H1 (cell line): ENCODE measurements around the gene HEPHL1. TPM values are rescaled to one million over a fixed set of nuclear protein-coding genes. Genes with fewer than 3 reads are reported as not detected.

Experiments used
- CTCF ChIA-PET: fragments of 300-600 bp; sonication (Branson Sonifier 250); formaldehyde crosslinking; loops from one replicate; lab custom pipeline; 2021; ENCODE audit not compliant: partially characterized antibody; lab: Charles Lee
- POLR2A ChIA-PET: fragments of 300-600 bp; sonication (Branson Sonifier 250); formaldehyde crosslinking; loops from one replicate; lab custom pipeline; 2021; ENCODE audit warnings: inconsistent platforms; ENCODE audit not compliant: partially characterized antibody; lab: Charles Lee
- DNase-seq, 2 experiments: peaks; one replicate each; pipeline versions ENCODE4 v3.0.0 to v3.0.0-alpha.2; 2010 to 2022; ENCODE audit warnings: low spot score in 2 of 2, low read depth in 1 of 2, mixed read lengths in 1 of 2
- FAIRE-seq: peaks from 2 replicates; lab custom pipeline; 2011; peaks lifted over from hg19 to GRCh38; lab: Jason Lieb, UNC
- H2AFZ ChIP-seq: 2 replicates; pipeline ENCODE4 v1.8.1; 2012; ENCODE audit warnings: low read length, inconsistent platforms
- H2AK5ac ChIP-seq: 2 replicates; pipeline ENCODE4 v1.6.1; 2013; ENCODE audit warnings: low read depth, low read length
- H2BK120ac ChIP-seq: replicated peaks from 2 replicates; pipeline ENCODE3; 2013; ENCODE audit warnings: low read depth, low read length, inconsistent platforms
- H2BK12ac ChIP-seq: 2 replicates; pipeline ENCODE4 v1.6.1; 2013; ENCODE audit warnings: low read depth, low read length
- H2BK15ac ChIP-seq: 2 replicates; pipeline ENCODE4 v1.6.1; 2013; ENCODE audit warnings: low read length
- H2BK20ac ChIP-seq: 2 replicates; pipeline ENCODE4 v1.6.1; 2013; ENCODE audit warnings: low read length
- H2BK5ac ChIP-seq: 2 replicates; pipeline ENCODE4 v1.6.1; 2013; ENCODE audit warnings: low read depth, low read length
- H3K14ac ChIP-seq: 2 replicates; pipeline ENCODE4 v1.6.1; 2013; ENCODE audit warnings: inconsistent platforms; ENCODE audit not compliant: insufficient read length
- H3K18ac ChIP-seq: 2 replicates; pipeline ENCODE4 v1.6.1; 2013; ENCODE audit warnings: low read length; ENCODE audit errors: extremely low read depth
- H3K23ac ChIP-seq: 2 replicates; pipeline ENCODE4 v1.6.1; 2013; ENCODE audit warnings: inconsistent platforms; ENCODE audit not compliant: insufficient read length
- H3K23me2 ChIP-seq: 2 replicates; pipeline ENCODE4 v1.6.1; 2013; ENCODE audit warnings: low read depth, low read length
- H3K27ac ChIP-seq: 2 replicates; pipeline ENCODE4 v1.6.1; 2011; ENCODE audit warnings: low read depth, low read length, inconsistent platforms
- H3K27me3 ChIP-seq, 4 experiments: replicated peaks in 1 of 4; 1 replicate in 1 of 4; 2 replicates in 3 of 4; pipeline versions ENCODE4 v1.6.1 to v1.8.1; 2011 to 2013; ENCODE audit warnings: low read length in 3 of 4, mild to moderate bottlenecking in 3 of 4, inconsistent platforms in 2 of 4, mixed read lengths in 2 of 4, moderate library complexity in 1 of 4; ENCODE audit not compliant: control insufficient read depth in 3 of 4, insufficient read depth in 3 of 4; ENCODE audit errors: extremely low read depth in 1 of 4
- H3K36me3 ChIP-seq, 4 experiments: 2 replicates each; pipeline versions ENCODE4 v1.6.1 to v1.8.1; 2011 to 2013; ENCODE audit warnings: mild to moderate bottlenecking in 4 of 4, low read length in 3 of 4, moderate library complexity in 2 of 4, control low read depth in 1 of 4, inconsistent platforms in 1 of 4; ENCODE audit not compliant: insufficient read depth in 4 of 4, control insufficient read depth in 2 of 4
- H3K4ac ChIP-seq: replicated peaks from 2 replicates; pipeline ENCODE3; 2013; ENCODE audit warnings: low read length, low read depth, mixed read lengths, inconsistent platforms; ENCODE audit not compliant: insufficient read length
- H3K4me1 ChIP-seq, 4 experiments: replicated peaks in 1 of 4; 1 replicate in 1 of 4; 2 replicates in 3 of 4; pipeline versions ENCODE4 v1.6.1 to v1.8.1; 2011 to 2013; ENCODE audit warnings: low read length in 3 of 4, inconsistent platforms in 2 of 4, mixed read lengths in 1 of 4; ENCODE audit not compliant: insufficient read depth in 4 of 4, control insufficient read depth in 3 of 4
- H3K4me2 ChIP-seq, 2 experiments: 2 replicates each; pipeline versions ENCODE4 v1.6.1 to v1.8.1; 2011 to 2013; ENCODE audit warnings: low read depth in 2 of 2, low read length in 2 of 2, control low read depth in 1 of 2, inconsistent platforms in 1 of 2, mild to moderate bottlenecking in 1 of 2; ENCODE audit not compliant: insufficient read depth in 1 of 2
- H3K4me3 ChIP-seq, 4 experiments: fragments of 200-600, 300-600 bp in 1 of 4; sonication (generic), shearing (Covaris generic), sonication (Bioruptor Twin) in 1 of 4; 2 replicates each; pipeline versions ENCODE4 v1.5.1 to v1.8.1; 2011 to 2016; ENCODE audit warnings: low read length in 4 of 4, low read depth in 3 of 4, control low read depth in 2 of 4, inconsistent platforms in 2 of 4, mild to moderate bottlenecking in 2 of 4, mixed read lengths in 1 of 4, moderate library complexity in 1 of 4; ENCODE audit not compliant: insufficient read depth in 2 of 4; ENCODE audit errors: extremely low read depth in 1 of 4
- H3K56ac ChIP-seq: replicated peaks from 2 replicates; pipeline ENCODE3; 2013; ENCODE audit warnings: low read depth, mild to moderate bottlenecking, mixed read lengths, low read length, inconsistent platforms; ENCODE audit not compliant: insufficient read length
- H3K79me1 ChIP-seq: 2 replicates; pipeline ENCODE4 v1.6.1; 2013; ENCODE audit warnings: low read depth, low read length, control low read depth
- H3K79me2 ChIP-seq, 2 experiments: 2 replicates each; pipeline versions ENCODE4 v1.6.1 to v1.8.1; 2012 to 2013; ENCODE audit warnings: low read length in 2 of 2, mild to moderate bottlenecking in 2 of 2, inconsistent platforms in 1 of 2; ENCODE audit not compliant: insufficient read depth in 2 of 2, control insufficient read depth in 1 of 2
- H3K9ac ChIP-seq, 4 experiments: replicated peaks in 1 of 4; 1 replicate in 1 of 4; 2 replicates in 3 of 4; pipeline versions ENCODE4 v1.6.1 to v1.8.1; 2011 to 2013; ENCODE audit warnings: low read depth in 3 of 4, low read length in 3 of 4, control low read depth in 2 of 4, mild to moderate bottlenecking in 2 of 4, moderate library complexity in 2 of 4, inconsistent platforms in 1 of 4; ENCODE audit errors: extremely low read depth in 1 of 4
- H3K9me3 ChIP-seq, 2 experiments: 2 replicates each; pipeline versions ENCODE4 v1.6.1 to v1.8.1; 2012 to 2013; ENCODE audit warnings: mild to moderate bottlenecking in 2 of 2, moderate library complexity in 2 of 2, control low read depth in 1 of 2, inconsistent platforms in 1 of 2, low read depth in 1 of 2, low read length in 1 of 2, mixed read lengths in 1 of 2; ENCODE audit not compliant: insufficient read depth in 2 of 2
- H4K20me1 ChIP-seq, 2 experiments: replicated peaks in 1 of 2; 2 replicates each; pipeline versions ENCODE3 to v1.8.1; 2011 to 2013; ENCODE audit warnings: inconsistent platforms in 2 of 2, low read length in 2 of 2, mild to moderate bottlenecking in 1 of 2; ENCODE audit not compliant: insufficient read depth in 2 of 2, control insufficient read depth in 1 of 2
- H4K5ac ChIP-seq: 2 replicates; pipeline ENCODE4 v1.6.1; 2013; ENCODE audit warnings: low read length, low read depth, mixed read lengths, inconsistent platforms; ENCODE audit not compliant: insufficient read length
- H4K8ac ChIP-seq: 2 replicates; pipeline ENCODE4 v1.8.0; 2013; ENCODE audit warnings: mild to moderate bottlenecking, moderate library complexity, low read length, inconsistent platforms; ENCODE audit not compliant: insufficient read depth; ENCODE audit errors: extremely low read depth
- H4K91ac ChIP-seq: replicated peaks from 2 replicates; pipeline ENCODE3; 2013; ENCODE audit warnings: low read length, mixed read lengths, inconsistent platforms; ENCODE audit not compliant: insufficient read length
- BRCA1 ChIP-seq: IDR thresholded peaks from 2 replicates; pipeline ENCODE4 v1.6.1; 2012; ENCODE audit warnings: low read depth, low read length, improper control_type of control experiment
- HDAC2 ChIP-seq, 2 experiments: fragments of 300-600 bp in 1 of 2; sonication (generic) in 1 of 2; IDR thresholded peaks; 2 replicates each; pipeline ENCODE4 v1.6.1; 2011 to 2012; ENCODE audit warnings: low read depth in 2 of 2, low read length in 2 of 2, mild to moderate bottlenecking in 2 of 2, moderate library complexity in 2 of 2, borderline replicate concordance in 1 of 2, inconsistent platforms in 1 of 2
- KDM1A ChIP-seq: fragments of 200-600, 300-600 bp; sonication (generic); IDR thresholded peaks from 2 replicates; pipeline ENCODE4 v1.7.1; 2016; ENCODE audit warnings: mild to moderate bottlenecking, low read length, borderline replicate concordance
- NANOG ChIP-seq: IDR thresholded peaks from 2 replicates; pipeline ENCODE4 v1.6.1; 2011; ENCODE audit warnings: low read length, low read depth, mild to moderate bottlenecking, inconsistent platforms; ENCODE audit not compliant: insufficient read depth, poor library complexity, severe bottlenecking
- SIRT6 ChIP-seq: IDR thresholded peaks from one replicate; pipeline ENCODE4 v1.7.1; 2012; ENCODE audit warnings: low read length, inconsistent platforms
- SRF ChIP-seq: IDR thresholded peaks from 2 replicates; pipeline ENCODE4 v1.6.1; 2011; ENCODE audit warnings: mild to moderate bottlenecking, low read depth, low read length, moderate library complexity
- TAF7 ChIP-seq: optimal IDR thresholded peaks from 2 replicates; pipeline ENCODE3; 2011; ENCODE audit warnings: low read depth, mild to moderate bottlenecking, inconsistent platforms, low read length, moderate library complexity, borderline replicate concordance
- ZNF274 ChIP-seq: IDR thresholded peaks from 2 replicates; pipeline ENCODE4 v1.7.0; 2012; ENCODE audit warnings: low read length, borderline replicate concordance; ENCODE audit errors: extremely low read depth
- whole genome bisulfite sequencing, 2 experiments: shearing (Covaris generic) in 1 of 2; methylation state at CpG; one replicate each; pipeline versions ENCODE4 v1.1.6 to v1.1.7; 2013 to 2015; ENCODE audit warnings: low lambda C conversion rate in 2 of 2, mixed read lengths in 2 of 2, inconsistent platforms in 1 of 2, low coverage in 1 of 2, missing lambda C conversion rate in 1 of 2; ENCODE audit not compliant: insufficient replicate concordance in 2 of 2, insufficient coverage in 1 of 2, insufficient read length in 1 of 2; ENCODE audit errors: extremely low coverage in 1 of 2, missing lambda C conversion rate in 1 of 2; 5-methylcytosine and 5-hydroxymethylcytosine counted together
- polyA plus RNA-seq, 7 experiments: library from polyadenylated mRNA; depleted of rRNA in 3 of 7; stranded (reverse) in 5 of 7; unstranded in 2 of 7; fragments of >200 nt in 5 of 7; fragments of 200-250 nt in 2 of 7; gene quantifications; 1 replicate in 5 of 7; 2 replicates in 1 of 7; 4 replicates in 1 of 7; pipeline versions ENCODE4 v1.2.1 to v1.2.3, GENCODE V29; 2011 to 2013; ENCODE audit warnings: missing spikeins in 2 of 7, mixed read lengths in 2 of 7
- total RNA-seq: library from RNA; stranded (reverse); fragmentation: NEBNext Ultra II Directional; extraction: Animal tissue kit (Norgen Biotek cat#: 25700); gene quantifications from 2 replicates; pipeline ENCODE4 v1.2.1, GENCODE V29; 2021

HEPHL1 gene
- total and polyA plus RNA-seq, 2 of the 8 experiments (the other 6 are each of a cell fraction or from before 2014, with no cell fraction given): 0.09 to 0.11 TPM

GRCh38 chr11:94128746-94129511, 107.8 kb downstream of the HEPHL1 start, which contains the start of gene PANX1:
Gene PANX1, plus strand, starts transcription at chr11:94128841. Its CDS starts 472 bp downstream, at chr11:94129313.
- H2AFZ ChIP-seq: no peak within 1 kb of the TSS
- peak in 1 of 2 experiments; percentile 85 for DNase-seq
- no peak within 1 kb of the TSS for H2BK20ac ChIP-seq
- peaks cover 23 to 34% of the 10 kb centered on the region in 2 experiments for H4K20me1 ChIP-seq
- peak within 1 kb of the TSS; percentile 41 to 95 (median 87) for H3K9ac ChIP-seq
- peak within 1 kb of the TSS; percentile 96 for H2BK5ac ChIP-seq
- peak within 1 kb of the TSS; percentile 29; the same call in 1 of the 2 replicates for H2AK5ac ChIP-seq
- peak within 1 kb of the TSS; percentile 86 for H3K56ac ChIP-seq
- H3K4me3 ChIP-seq: peak within 1 kb of the TSS; percentile 77 to 96 (median 86)
- ChIA-PET POLR2A (interaction anchor here (0.6 to 2.8 kb wide), 27 partner anchors 9 to 387 kb away, joined by 3 to 32 read pairs (median 4); partner anchors contain the start of genes C11orf54, HEPHL1 and TAF1D), CTCF (interaction anchor here (0.6 to 2.9 kb wide), 10 partner anchors 9 to 339 kb away, joined by 3 to 12 read pairs (median 4); no protein-coding TSS in a partner anchor)
- H3K14ac ChIP-seq: no peak within 1 kb of the TSS
- peak within 1 kb of the TSS; percentile 96 to 97 for H3K4me2 ChIP-seq
- peaks cover 20% of the 10 kb centered on the region for H3K79me1 ChIP-seq
- H3K23ac ChIP-seq: no peak within 1 kb of the TSS
- peak within 1 kb of the TSS; percentile 61 for H3K4ac ChIP-seq
- H3K27me3 ChIP-seq: no peaks in the 10 kb centered on the region
- H2BK120ac ChIP-seq: peak within 1 kb of the TSS; percentile 80
- H2BK15ac ChIP-seq: peak within 1 kb of the TSS; percentile 88; the same call in 1 of the 2 replicates
- H4K5ac ChIP-seq: peak within 1 kb of the TSS; percentile 97
- H3K79me2 ChIP-seq: peaks cover 38 to 73% of the 10 kb centered on the region in 2 experiments
- H3K27ac ChIP-seq: peak within 1 kb of the TSS; percentile 90
- peaks cover 17% of the 10 kb centered on the region for H3K23me2 ChIP-seq
- H3K36me3 ChIP-seq: 0 out of 8 replicates have a peak, but pooled peaks cover 0 to 4% (median 0%) of the 10 kb centered on the region in 4 experiments
- H4K8ac ChIP-seq: peak within 1 kb of the TSS; percentile 97
- peak within 1 kb of the TSS; percentile 96 for H4K91ac ChIP-seq
- FAIRE-seq: no peak
- peak within 1 kb of the TSS; percentile 64; the same call in 1 of the 2 replicates for H2BK12ac ChIP-seq
- H3K9me3 ChIP-seq: peaks cover 0 to 3% of the 10 kb centered on the region in 2 experiments; a peak in 2 of 4 replicates
- peak within 1 kb of the TSS; percentile 98 for H3K18ac ChIP-seq
- peaks cover 12 to 34% (median 19%) of the 10 kb centered on the region in 4 experiments for H3K4me1 ChIP-seq
- 1% methylated on average over 55 of the region's 92 CpGs; no CpG with 5 or more reads in 1 of the 2 experiments for WGBS, 2 experiments
- TF ChIP-seq TAF7: peak; percentile 18
- TF ChIP-seq SRF: no peak
- TF ChIP-seq HDAC2 (IDR thresholded peaks at IDR 0.05; ENCODE audit: borderline replicate concordance in 1 of 2, low read depth in 2 of 2, low read length in 2 of 2): peak in 1 of 2 experiments; percentile 27; a peak in 1 of 4 replicates
- TF ChIP-seq ZNF274: no peak
- TF ChIP-seq KDM1A: no peak
- TF ChIP-seq SIRT6: no peak
- no peak for TF ChIP-seq BRCA1
- TF ChIP-seq NANOG: peak; percentile 59
